Activated CD8-positive, alpha-beta memory T cell treated with anti-CD3 and anti-CD28 coated beads, Interleukin-2, amount 50 U/mL, for 1 hour (primary cell): ENCODE measurements around the gene PRRG4.
"Not testable (repeated sequence)": the region's sequence is repeated elsewhere in the genome, so short reads cannot be mapped to it uniquely, and the experiment has no call there.

Experiments
- DNase-seq: peaks from one replicate; pipeline ENCODE4 v3.0.0-alpha.2; 2020; ENCODE audit errors: extremely low read depth

Gene PRRG4

DNA sequence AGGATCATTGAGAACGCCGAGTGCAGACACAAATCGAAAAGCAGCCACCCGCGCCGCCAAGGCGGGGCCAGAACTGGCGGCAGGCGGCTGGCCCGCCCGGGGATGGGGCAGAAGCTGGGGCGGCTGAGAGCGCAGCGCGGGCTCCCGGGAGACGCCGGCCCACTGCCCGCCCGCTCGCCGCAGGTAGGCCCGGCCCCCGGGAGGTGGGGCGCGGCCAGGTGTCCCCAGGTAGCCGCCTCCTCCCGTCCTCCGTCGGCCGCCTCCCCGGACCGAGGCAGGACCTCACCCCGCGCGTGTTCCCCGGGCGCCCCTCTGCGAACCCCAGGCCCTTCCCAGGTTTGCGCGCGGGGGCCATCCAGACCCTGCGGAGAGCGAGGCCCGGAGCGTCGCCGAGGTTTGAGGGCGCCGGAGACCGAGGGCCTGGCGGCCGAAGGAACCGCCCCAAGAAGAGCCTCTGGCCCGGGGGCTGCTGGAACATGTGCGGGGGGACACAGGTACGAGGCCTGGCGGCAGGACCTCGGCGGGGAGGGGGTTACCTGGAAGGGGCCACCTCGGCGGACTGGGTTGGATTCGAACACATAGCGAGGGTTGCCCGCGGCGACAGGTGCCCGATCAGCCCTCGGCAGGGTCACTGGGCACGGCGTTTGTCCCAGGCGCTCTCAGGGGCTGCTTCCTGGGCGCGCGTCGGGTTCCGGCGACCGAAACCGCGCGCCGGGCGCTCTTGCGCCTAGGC is at the start of gene PRRG4:
TSS of gene PRRG4 (plus strand) at position 248 of the 733 bp plus-strand sequence. CDS start 603 bp downstream, outside the sequence.
- no peak for DNase-seq

DNA sequence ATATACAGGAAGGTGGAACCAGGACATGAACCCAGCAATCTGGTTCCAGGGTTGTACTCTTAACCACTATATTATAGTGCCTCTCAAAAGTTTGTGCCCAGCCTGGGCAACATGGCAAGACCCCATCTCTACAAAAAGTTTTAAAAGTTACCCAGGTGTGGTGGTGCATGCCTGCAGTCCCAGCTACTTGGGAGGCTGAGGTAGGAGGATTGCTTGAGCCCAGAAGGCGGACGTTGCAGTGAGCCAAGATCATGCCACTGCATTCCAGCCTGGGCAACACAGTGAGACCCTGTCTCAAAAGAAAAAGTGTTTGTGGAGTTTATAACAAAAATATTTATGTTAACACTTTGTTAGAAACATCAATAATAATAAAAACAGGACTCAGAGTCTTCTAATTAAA is 48.9 kb upstream of the PRRG4 start:
- not testable (repeated sequence) for DNase-seq

DNA sequence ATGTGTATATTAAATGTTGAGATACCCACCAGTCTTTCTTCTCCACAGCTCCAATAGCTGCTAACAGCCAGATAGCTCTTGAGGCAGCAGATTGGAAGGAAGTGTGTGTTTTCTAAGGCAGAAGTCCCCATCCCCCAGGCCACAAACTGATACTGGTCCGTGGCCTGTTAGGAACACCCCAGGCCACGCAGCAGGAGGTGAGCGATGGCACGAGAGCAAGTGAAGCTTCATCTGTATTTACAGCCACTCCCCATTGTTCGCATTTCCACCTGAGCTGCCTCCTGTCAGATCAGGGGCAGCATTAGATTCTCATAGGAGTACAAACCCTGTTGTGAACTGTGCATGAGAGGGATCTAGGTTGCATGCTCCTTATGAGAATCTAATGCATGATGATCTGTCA is 48.0 kb upstream of the PRRG4 start:
- no peak for DNase-seq

DNA sequence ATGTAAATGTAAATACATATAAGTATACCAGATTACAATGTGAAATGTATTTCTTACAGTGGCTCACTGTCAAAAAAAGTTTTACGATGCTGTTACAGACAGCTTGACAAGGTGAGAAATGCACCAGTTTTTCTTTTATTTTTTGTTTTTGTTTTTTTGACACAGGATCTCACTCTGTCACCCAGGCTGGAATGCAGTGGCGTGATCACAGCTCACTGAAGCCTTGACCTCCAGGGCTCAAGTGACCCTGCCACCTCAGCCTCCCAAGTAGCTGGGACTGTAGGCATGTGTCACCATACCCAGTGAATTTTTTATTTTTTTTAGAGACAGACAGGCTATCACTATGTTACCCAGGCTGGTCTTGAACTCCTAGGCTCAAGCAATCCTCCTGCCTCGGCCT is 44.5 kb upstream of the PRRG4 start:
- no peak for DNase-seq

DNA sequence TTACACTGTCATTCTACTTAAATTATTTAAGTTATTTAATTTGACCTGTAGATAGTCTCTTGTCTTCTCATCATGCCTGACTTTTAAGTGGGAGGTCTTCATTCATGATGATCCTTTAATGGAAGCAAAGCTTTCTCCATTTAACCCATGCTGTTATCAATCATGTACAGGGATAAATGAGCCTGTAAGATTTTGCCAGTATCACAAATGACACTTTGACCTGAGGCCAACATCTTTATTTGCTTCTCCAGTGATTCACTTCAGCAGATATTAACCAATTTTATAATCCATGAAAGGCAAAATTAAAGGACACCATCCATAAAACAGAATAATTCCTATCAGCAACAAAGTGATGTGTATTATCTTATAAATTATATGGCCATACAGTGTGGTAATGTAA is 42.9 kb upstream of the PRRG4 start:
- no peak for DNase-seq

DNA sequence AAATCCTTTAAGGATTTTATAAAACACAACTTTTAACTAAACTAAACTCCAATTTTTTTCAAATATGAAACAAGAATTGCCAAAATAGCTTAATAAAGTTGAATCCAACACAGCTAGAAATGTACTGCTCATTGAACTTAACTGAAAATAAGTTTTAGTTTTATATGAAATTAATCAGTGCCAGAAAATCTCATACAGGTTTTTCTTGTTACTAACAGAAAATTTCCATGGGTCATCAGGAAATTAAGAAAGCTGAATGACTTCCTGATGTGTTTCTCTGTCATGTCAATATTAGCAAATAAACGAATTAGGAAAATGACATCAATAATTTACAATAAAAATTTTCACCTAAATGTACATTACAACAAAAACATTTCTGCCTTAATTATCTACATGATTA is 38.8 kb upstream of the PRRG4 start:
- DNase-seq = no peak

DNA sequence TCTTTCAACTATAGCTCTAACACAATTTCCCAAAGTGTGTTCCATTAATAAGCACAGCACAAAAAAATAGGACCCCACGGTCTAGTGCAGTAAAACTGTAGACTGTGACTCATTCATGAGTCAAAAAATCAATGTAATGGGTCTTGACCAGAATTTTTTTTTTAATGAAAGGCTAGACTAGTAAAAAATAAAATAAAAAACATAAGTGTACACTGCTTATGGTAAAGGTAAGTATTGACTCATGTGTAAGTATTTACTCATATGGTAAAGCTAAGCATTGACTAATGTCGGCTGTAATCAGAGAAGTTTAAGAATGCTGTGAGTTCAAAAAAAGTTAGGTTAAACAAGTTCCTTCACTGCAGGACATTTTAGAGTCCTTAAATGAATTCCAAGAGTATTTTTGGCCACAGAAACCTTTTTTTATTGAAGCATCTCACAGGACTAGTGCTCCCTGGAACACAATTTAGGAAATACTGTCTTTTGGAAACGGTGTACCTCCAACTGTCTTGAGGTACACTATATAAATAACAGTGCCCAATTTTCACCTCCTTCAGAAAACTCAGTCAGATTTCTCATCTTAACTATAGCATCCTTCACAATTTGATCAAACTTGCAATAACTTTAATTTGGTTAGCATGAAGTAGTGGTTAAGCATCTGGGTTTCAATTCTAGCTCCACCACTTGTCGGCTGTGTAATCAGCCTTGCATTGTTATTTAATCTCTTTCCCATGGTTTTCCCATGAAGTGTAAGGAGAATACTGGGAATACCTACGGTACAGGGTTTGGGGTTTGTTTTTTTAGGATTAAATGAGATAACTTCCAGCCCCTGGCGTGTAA is 37.4 kb upstream of the PRRG4 start:
- DNase-seq = no peak

DNA sequence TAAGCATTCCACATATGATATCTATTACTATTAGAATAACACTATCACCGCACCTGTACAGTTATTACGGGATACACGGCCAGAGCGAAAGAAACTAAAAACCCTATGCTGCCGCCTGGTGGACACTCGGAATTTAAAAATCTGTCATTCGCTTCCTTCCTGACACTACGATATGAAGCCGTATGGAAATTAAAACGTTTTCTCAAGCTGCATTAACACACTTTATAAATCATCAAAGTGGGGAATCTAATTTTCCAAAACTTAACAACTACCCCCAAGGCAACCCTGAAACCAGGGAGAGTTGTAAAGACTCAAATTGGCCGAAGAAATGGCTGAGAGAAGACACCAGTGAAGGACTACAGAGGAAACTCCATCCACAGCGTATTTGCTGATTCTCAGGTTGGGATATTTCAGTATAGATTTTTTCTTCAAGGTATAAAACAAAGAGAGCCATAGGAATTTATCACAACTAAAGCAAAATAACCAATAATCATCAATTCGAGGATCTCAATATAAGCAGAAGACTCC is 36.7 kb upstream of the PRRG4 start:
- no peak for DNase-seq

DNA sequence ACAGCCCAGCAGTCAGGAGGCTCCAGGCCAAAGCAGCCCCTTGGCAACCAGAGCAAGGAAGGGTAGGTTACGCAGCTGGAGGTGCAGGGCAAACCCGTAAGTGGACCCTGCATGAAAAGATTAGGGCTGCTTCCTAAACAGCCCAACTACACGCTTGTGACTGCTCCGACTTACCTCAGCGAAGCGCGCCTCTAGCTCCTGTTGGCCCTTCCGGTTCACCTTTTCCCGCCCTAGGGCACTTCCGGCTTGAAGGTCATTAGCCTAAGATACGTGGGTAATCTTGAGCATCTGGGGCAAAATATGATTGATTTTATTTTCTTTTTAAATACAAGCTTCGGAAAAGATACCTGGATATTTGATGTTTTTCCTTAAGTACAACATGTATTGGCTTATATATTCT is 35.3 kb upstream of the PRRG4 start, which contains the start of gene CCDC73:
TSS of gene CCDC73 (minus strand) at position 224 of the 400 bp plus-strand sequence. CDS start 34,419 bp downstream, outside the sequence.
- no peak for DNase-seq

DNA sequence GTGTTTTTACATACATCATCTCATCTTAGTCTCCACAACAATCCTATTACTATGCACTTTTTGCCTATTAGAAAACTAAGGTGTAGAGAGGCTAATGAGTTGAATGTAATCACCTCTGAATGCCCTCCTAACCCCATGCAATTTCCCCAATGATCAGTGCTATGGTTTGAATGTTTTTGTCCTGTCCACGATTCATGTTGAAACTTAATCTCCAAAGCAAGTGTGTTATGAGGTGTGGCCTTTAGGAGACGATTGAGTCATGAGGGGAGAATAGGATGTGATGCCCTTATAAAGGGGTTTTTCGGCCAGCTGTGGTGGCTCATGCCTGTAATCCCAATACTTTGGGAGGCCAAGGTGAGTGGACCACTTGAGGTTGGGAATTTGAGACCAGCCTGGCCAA is 33.3 kb upstream of the PRRG4 start:
- DNase-seq = no peak

DNA sequence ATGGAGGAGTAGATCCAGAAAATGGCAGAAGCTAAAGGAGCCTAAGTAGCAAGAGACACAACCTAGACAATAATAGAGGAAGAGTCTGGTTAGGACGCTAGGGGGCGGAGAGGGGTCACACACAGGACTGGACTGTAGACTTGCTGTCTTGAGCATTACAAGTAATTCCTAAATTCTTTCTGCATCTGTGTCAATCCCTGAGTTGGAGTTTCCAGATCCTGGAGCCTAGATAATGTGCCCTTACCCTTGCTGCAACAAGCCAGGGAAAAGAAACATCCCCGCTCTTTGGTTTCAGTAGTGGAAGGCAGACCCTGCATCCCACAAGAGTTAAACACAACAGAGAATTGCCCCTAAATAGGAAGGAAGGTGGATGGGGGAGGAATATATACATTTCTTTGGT is 20.4 kb upstream of the PRRG4 start:
- no peak for DNase-seq

DNA sequence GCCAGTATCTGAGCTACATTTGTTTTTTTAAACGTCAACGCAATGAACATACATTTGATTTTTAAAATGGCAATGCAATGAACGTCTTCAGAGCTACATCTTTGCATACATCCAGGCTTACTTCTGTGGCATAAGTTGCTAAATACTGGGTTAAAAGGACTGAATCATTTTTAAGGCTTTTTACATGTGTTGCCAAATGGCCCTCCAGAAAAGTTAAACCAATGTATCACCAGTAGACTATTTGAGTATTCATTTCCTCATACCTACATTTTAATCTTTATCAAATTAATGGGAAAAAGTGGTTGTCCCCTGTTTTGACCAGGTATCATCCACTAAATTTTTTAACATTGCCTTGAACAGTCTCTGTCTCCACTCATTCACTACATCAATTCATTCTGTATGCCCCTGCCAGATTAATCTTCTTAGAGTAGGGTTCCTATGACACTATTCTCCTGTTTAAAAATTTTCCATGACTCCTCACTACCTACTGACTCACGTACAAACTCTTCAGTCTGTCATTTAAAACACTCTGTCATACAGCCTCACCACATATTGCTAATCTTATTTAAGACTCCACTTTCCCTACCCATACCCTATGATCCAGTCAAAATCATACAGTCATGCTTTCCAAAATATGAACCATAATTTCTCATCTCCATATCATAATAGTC is 12.4 kb upstream of the PRRG4 start:
- no peak for DNase-seq

DNA sequence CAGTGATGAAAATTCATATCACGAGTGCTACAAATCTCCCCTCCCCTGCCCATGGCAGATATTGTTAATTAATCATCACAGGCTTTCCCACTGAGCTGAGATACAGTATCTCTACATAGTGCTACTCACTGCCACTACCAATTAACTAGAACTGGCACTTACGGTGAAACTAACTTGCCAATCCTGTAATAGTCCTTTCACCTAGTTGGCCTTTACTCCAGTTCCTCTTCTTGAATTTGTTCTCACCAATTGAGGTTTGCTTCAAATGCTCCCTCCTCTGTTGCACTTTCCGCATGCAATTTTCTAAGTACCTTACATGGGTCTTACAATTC is 11.9 kb upstream of the PRRG4 start:
- DNase-seq = no peak

DNA sequence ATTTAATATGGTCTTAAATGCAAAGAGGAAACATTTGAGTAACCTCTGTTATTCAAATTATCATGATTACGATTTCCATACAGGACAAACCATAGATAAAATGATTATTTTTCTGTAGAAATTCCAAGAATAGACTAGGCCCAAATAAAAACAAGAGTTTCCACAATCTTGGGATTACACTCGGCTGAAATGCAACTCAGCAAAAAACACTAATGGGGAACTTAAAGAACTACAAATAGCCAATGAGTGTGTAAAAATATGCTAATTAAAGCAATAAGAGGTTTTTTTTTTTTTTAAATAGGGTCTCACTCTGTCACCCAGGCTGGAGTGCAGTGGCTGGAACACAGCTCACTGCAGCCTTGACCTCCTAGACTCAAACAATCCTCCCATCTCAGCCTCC is 10.5 kb upstream of the PRRG4 start:
- no peak for DNase-seq

DNA sequence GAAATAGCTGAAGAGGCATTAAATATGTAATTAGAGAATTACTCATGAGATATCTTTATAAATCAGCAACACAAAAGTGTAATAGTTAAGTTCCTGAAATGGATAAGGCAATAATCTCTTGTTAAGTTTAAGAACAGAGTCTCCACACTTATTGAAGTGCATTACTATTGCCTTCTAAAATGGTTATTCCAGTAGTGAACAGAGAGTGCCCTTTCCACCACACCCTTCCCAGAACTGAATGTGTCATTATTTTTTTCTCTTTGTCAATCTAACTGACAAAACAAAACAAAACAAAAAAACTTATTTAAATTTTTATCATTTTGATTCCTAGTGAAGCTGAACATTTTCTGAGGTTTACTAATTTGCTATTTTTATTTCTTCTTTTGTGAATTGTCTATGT is 9.2 kb upstream of the PRRG4 start:
- no peak for DNase-seq

DNA sequence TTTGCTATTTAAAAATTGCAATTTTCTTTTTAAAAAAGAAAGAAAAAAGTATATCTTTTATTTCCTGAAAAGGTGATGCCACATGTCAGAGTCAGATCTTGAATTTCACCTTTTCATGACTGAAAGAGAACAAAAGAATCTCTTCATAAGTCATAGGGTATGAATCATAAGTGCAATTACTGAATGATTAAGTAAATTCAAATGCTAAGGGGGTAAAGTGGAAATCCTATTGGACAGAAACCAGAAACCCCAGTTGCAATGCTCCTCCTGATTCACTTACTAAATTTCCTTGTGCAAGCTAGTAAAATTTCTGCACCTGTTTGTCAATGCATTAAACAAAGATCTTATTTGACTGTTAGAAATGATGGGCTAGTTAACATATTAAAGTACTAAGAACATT is 8.2 kb upstream of the PRRG4 start:
- DNase-seq = no peak

DNA sequence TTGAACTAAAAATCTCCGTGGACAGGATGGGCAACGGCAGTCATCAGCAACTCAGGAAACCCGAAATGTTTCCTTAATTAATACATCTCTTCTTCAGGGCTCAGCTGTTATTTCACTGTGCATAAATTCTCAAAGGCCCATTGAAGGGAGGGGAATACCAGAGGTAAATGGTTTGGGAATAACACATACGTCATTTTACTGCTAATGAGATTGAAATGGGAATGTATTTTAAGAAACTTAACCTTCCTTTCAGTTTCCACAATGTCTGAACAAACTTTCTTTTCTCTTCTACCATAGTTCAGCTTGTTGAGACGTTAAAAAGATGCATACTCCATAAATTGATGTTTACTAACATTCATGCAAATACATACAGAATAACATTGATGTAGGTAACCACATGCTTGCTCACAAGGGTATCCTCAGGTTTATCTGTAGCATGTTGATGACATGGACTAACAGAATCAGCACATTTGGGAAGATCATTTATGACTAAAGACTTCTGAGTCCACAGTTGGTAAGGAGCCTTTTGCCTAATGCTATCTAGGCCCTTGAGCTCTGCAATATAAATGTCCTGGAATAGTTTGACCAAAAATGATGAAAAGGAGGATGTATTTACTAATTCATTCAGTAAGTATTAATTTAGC is 7.7 kb upstream of the PRRG4 start:
- DNase-seq = no peak

DNA sequence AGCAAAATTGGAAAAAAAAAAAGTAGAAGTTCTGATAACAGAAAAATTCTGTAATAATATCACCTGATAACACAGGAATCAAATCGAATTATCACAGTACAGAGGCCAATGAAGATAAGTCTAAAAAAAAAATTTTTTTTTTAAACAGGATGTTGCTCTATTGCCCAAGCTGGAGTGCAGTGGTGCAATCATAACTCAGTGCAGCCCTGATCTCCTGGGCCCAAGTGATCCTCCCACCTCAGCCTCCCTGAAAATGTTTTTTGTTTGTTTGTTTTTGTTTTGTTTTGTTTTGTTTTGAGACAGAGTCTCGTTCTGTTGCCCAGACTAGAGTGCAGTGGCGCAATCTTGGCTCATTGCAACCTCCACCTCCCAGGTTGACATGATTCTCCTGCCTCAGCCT is 6.1 kb upstream of the PRRG4 start:
- not testable (repeated sequence) for DNase-seq

DNA sequence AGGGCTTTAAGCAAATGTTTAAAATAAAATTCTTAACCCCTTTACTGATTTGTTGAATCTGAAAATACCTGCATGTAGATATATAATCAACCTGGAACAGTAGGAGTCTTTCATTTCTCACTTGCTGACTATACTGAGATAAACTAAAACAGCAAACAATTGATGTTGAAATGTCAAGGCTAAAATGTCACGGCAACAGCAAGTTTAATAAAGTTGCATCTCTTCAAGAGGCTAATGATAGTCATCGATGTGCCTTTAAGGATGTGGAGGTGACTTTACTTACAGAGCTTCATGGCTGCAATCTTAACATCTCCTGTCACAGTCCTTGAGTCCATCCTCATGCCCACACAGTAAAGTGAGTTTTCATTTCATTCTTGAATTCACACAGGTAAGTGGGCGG is 3.6 kb upstream of the PRRG4 start:
- no peak for DNase-seq

DNA sequence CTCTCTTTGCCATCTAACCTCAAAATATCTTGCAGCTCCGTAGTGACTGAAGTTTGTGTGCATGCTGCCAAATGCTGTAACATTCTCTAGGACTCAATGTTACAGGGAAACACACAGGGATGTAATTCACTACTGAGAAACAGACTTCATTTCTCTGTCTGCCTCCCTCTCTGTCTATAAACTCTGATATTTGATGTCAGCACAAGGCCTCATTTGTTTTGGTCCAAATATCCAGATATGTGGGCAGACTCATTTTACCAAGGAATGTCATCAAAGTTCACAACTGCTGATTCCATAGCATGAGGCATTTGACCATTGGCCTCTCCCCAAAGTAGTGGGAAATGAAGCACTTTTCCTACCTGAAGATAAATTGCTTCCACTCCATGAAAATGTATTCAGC is 2.5 kb upstream of the PRRG4 start:
- DNase-seq = no peak

DNA sequence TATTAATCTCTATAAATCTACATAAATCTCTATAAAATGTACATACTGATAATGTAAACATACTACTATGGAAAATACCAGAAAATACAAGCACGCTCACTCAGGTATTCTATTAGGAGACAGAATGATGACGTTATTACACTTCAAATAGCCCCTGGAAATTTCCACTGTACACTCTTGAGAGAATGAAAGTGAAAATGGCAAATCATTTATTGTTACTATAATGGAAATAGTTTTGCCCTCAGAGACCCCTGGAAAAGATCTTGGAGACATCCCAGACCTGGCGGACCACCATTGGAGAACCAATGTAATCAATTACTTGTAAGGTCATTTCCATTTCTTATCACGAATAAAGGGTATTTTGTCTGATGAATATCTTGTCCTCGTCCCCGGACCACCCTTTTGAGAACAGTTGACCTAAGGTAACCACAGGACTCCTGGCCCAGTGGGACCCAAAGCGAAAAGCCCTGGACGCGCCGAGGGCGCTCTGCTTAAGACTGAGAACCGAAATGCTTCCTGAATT is 509 bp upstream of the PRRG4 start:
- no peak for DNase-seq

DNA sequence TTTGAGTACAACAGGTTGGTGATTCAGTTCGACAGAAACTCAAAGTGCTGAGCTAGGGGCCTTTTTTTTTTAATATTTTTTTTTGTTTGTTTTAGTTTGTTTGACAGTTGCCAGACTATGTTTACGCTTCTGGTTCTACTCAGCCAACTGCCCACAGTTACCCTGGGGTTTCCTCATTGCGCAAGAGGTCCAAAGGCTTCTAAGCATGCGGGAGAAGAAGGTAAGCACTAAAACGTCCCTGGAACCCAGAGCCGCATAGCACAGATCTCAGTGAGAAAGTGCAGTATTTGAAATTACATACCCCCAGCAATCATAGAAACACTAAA is 649 bp downstream of the PRRG4 start:
- no peak for DNase-seq
